Right hindlimb (tissue), 1 donor: ENCODE results near the gene EFNB3.

Source experiments
- DNase-seq: peaks from one replicate; pipeline ENCODE4 v3.0.0-alpha.2; 2018

EFNB3 gene

GRCh38 chr17:7719661-7720060 is 14.7 kb downstream of the EFNB3 start:
- DNase-seq = no peak

- no peak for DNase-seq
Measured at GRCh38 chr17:7720125-7720524, 15.1 kb downstream of the EFNB3 start.

GRCh38 chr17:7721612-7722011 is 16.6 kb downstream of the EFNB3 start:
- no peak for DNase-seq

GRCh38 chr17:7727886-7728285 is 22.9 kb downstream of the EFNB3 start:
- no peak for DNase-seq

- DNase-seq = no peak
Measured at GRCh38 chr17:7729816-7730215, 24.8 kb downstream of the EFNB3 start.

- DNase-seq = no peak
Measured at GRCh38 chr17:7732981-7733539, 28.1 kb downstream of the EFNB3 start.

GRCh38 chr17:7737601-7738000 is 32.6 kb downstream of the EFNB3 start:
- no peak for DNase-seq

GRCh38 chr17:7739746-7740145 is 34.7 kb downstream of the EFNB3 start:
- DNase-seq = no peak

- DNase-seq = no peak
Measured at GRCh38 chr17:7740481-7741001, 35.5 kb downstream of the EFNB3 start.

- DNase-seq = no peak
Measured at GRCh38 chr17:7742729-7743128, 37.7 kb downstream of the EFNB3 start.

- DNase-seq = no peak
Measured at GRCh38 chr17:7744416-7744815, 39.4 kb downstream of the EFNB3 start.

- DNase-seq = no peak
Measured at GRCh38 chr17:7745748-7746470, 40.9 kb downstream of the EFNB3 start.

GRCh38 chr17:7747635-7748071 is 42.7 kb downstream of the EFNB3 start:
- DNase-seq = no peak

GRCh38 chr17:7748076-7748775 is 43.2 kb downstream of the EFNB3 start:
- DNase-seq = no peak

- DNase-seq = no peak
Measured at GRCh38 chr17:7750321-7750821, 45.4 kb downstream of the EFNB3 start.

- DNase-seq = no peak
Measured at GRCh38 chr17:7754656-7755055, 49.7 kb downstream of the EFNB3 start.

GRCh38 chr17:7755095-7755890 is 50.3 kb downstream of the EFNB3 start:
- no peak for DNase-seq

- DNase-seq = no peak
Measured at GRCh38 chr17:7756968-7757367, 52.0 kb downstream of the EFNB3 start.
